Ecto neural progenitor cell (in vitro differentiated cells): Measurements from ENCODE around the gene CPA2.
"Not testable (repeated sequence)": the region's sequence is repeated elsewhere in the genome, so short reads cannot be mapped to it uniquely, and the experiment has no call there.

Experiments used
- DNase-seq: peaks from one replicate; pipeline ENCODE4 v3.0.0-alpha.2; 2018; ENCODE audit warnings: low spot score

The CPA2 gene

DNA sequence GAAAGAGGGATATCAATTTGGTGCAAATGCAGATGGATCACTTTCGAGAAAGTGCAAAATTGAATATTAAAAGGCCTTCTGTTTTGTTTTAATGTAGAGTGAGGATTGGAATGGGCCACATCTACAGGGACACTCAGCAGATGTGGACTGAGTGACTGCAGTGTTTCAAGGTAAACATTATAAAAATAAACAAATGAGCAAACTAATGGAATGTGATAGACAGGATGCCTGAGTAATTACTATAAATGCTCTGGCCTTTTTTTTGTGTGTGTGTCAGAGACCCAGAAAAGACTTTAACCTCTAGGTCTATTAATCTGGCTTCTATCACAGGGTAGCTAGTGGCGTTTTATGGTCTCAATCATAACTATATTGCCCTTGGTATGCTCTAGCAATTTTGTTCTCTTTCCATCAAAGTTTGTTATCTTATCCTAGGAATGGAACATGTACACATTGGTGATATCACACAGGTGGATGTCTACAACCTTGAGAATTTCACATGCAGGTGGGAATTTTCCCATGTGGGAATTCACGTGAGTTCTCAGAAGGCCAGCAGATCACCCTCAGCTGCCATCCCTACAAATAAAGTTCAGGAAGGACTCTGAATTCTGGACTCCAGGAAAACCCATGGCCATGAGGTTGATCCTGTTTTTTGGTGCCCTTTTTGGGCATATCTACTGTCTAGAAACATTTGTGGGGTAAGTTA is at the start of gene CPA2:
Gene CPA2 (plus strand): TSS at position 606 of the 703 bp plus-strand sequence. CDS start 19 bp downstream, at position 625.
- no peak for DNase-seq

DNA sequence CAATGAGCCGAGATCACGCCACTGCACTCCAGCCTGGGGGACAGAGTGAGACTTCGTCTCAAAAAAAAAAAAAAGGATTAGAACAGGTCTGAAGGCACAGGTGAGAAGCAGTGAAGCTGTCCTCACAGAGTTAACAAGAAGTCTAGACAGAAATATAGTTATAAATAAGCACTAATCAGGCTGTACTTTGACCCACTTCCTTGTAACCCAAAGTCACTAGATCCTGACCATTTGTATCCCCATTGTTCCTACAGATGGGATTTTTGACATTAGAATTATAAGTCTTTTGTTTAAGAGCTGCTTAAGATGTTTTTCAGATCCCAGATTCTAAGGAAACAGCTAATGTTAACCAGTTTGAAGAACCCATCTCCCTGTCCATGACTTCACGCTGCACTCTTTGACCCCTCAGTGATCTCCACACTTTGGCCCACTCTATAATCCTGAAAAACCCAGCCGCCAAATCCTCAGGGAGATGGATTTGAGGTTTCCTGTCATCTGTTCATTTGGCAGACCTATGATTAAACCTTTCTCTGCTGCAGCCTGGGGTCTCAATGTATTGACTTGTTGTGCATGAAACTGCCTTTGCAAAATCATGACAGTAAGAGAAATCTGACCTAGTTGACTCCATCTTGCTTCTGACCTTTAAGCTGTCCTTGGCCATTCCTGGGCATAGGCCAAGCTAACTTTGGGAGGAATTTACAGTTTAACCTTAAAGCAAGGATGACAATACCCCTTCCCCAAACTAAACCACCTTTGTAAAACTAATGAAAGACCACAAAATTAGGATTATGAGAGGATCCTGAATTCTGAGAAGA is 47.6 kb upstream of the CPA2 start:
- DNase-seq = no peak

DNA sequence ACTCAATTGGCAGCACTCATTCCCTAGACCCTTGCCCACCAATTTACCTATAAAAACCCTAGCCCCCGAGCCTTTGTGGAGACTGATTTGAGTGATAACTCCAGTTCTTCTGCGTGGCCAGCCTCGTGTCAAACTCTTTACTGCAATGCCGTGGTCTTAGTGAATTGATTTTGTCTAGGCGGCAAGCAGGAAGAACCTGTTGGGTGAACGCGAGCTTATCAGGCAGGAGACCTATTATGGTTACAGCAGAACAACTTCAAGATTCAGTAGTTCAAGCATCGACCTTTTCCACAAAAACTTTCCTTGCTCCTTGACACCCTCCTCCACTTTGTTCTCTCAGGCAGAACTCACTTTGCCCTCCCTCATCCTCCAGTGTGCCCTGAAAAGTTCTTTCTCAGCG is 46.8 kb upstream of the CPA2 start:
- no peak for DNase-seq

DNA sequence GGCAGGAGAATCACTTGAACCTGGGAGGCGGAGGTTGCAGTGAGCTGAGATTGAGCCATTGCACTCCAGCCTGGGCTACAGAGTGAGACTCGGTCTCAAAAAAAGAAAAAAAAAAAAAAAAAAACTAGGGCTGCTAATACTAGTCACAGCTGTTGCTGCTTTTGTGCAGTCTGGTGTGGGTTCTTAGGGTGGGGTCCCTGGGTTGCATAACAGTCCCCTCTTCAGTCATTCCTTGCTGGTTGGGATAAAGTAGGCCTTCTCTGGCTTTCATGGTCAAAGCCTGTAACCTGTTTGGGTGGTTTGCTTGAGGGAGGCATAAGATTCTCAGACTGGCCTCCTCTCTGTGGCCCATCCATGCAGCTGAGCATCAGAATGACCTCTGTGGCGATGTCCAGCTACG is 44.9 kb upstream of the CPA2 start:
- no peak for DNase-seq

DNA sequence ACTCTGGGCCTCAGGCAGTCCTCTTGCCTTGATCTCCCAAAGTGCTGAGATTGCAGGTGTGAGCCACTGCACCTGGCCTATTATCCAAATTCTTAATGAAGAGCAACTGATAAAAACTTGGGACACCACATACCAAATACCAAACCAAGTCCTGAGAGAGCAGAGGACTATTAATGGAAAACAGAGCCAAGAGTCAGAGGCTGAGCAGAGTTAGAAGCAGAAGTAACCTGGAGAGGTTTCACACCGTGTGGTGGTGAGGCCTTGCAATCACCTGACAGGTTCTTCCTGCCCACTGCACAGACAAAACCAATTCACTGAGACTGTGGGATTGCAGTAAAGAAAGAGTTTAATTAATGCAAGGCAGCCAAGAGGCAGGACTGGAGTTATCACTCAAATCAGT is 43.0 kb upstream of the CPA2 start:
- no peak for DNase-seq

DNA sequence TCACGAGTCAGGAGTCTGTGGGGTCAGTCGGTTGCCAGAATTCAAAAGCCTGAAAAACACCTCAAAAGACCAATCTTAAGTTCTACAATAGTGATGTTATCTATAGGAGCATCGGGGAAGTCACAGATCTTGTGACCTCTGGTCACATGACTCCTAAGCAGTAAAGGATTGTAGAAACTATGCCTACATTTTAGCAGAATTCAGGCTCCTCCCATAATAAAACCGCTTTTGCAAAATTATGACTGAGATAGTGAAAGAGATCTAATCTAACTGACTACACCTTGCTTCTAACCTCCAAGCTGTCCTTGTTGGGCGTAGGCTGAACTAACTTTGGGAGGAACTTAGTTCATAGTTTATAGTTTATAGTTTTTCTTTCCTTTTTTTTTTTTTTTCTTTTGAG is 42.5 kb upstream of the CPA2 start:
- DNase-seq = no peak

DNA sequence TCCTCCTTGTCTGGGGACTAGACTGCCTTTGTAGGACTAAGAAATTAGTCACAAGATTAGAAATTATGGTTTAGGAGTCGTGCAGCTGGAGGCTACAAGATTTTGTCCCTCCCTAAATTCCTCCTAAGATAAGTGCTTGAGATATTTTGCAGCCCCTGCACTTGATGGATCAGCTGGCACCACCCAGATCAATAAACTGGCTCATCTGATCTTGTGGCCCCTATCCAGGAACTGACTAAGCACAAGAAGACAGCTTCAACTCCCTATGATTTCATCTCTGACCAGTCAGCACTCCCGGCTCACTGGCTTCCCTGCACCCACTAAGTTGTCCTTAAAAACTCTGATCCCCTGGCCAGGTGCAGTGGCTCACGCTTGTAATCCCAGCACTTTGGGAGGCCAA is 41.7 kb upstream of the CPA2 start:
- not testable (repeated sequence) for DNase-seq

DNA sequence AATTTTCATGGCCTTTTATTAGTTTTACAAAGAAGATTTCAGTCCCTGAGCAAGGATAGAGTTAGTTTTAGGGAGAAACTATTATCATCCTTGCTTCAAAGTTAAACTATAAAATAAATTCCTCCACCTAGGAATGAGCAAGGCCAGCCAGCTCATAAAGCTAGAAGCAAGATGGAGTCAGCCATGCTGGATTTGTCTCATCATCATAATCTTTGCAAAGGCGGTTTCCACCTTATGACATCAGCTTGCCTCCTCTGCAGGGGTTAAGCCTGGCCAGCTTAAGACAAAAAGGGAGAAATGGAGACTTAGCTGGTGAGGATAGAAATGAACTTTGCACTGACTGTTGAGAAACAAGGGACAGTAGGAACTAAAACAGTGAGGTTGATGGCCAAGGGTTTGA is 40.3 kb upstream of the CPA2 start:
- no peak for DNase-seq

DNA sequence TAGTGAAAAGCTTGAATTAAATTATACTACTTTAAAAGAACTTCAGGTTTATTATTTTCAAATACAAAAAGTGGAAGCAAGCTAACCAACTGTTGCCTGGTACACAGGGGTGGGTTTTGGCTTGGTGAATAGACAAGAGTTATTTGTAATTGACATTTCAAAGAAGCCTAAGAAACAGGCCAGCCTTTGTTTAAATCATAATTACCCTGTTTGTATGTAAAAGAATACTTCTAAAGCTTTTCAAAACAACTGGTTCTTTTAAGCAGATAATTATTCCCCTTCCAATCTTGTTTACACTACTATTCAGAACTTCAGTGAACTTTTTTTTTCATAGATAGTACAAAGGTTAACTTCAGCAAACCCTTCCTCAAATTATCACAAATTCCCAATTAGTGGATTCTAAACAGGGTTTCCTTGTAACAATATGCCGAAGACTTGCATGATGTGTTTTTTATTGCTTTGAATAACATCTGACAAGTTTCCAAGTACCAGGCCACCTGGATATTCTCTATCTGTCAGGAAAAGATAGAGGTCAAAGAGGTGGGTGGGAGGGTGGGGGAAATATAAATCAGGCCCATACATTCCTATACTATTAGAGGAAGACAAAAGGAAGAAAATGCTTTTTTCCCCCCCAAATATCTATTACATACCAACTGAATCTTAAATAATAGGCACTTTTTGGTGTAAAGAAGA is 38.6 kb upstream of the CPA2 start:
- no peak for DNase-seq

DNA sequence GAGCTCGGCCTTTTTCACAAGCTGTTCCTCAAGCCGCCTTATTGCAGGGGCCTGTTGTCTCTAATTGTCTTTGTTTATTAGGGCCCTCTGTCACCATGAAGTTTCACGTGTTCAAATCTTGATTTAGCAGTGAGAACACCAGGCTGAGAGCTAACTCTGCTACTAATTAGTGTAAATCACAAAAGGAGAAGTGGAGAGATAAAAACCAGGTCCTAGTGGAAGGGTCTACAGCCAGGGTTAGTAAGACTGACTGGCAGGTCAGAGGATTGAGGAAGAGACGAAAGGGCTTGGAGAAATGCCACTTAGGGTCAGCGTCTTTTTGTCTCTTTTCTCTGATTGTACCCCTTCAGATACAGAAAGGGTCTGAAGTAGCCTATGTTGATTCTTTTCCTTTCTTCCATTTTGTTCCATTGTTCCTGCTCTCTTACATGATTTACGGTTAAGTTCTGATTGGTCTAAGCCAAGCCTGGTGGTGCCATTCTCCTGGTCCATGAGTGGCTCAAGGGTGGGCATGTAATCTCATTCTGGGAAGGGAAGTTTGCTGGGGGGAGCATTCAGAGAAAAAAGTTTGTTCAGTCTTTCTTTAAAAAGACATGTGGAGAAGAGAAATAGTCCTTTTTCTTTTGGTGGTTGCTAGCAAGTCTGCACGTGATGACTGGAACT is 37.7 kb upstream of the CPA2 start:
- DNase-seq = no peak

DNA sequence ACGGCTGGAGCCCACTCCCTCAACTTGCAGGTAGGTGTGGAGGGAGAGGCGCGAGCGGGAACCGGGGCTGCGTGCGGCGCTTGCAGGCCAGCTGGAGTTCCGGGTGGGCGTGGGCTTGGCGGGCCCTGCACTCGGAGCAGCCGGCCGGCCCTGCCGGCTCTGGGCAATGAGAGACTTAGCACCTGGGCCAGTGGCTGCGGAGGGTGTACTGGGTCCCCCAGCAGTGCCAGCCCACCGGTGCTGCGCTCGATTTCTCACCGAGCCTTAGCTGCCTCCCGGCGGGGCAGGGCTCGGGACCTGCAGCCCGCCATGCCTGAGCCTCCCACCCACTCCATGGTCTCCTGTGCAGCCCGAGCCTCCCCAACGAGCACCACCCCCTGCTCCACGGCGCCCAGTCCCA is 36.7 kb upstream of the CPA2 start:
- not testable (repeated sequence) for DNase-seq

DNA sequence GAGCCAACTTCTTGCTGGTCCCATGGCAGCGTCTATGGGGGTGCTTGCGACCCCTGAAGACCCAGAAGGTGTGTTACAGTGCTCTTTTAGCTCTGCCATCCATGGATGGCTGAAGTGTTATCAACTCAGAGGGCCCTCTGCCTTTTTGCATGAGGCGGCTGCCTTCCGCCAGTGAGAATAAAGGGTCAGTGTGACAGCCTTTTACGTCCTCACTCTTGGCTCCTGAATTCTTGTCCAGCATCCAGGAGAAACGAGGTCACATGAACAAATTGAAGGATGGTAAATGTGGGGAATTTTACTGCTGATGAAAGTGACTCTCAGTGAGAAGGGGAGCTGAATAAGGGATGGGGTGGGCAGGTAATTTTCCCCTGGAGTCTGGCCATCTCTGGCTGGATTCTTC is 34.9 kb upstream of the CPA2 start:
- DNase-seq = no peak

DNA sequence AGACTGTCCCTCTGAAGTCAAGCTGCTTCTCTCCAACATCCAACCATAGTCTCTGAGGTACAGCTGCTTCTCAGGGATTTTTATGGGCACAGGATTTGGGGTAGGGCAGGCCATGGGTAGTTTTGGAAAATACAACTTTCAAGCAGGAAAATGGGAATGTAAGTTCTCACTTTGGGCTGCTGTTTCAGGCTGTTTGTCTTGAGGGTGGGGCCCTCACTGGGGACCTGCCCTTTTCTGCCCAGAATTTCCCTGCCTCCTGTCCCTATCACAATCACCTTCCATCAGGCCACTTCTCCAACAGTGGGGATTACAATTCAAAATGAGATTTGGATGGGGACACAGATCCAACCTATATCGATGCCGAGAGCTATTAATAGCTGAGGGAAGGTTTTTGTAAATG is 34.5 kb upstream of the CPA2 start:
- DNase-seq = no peak

DNA sequence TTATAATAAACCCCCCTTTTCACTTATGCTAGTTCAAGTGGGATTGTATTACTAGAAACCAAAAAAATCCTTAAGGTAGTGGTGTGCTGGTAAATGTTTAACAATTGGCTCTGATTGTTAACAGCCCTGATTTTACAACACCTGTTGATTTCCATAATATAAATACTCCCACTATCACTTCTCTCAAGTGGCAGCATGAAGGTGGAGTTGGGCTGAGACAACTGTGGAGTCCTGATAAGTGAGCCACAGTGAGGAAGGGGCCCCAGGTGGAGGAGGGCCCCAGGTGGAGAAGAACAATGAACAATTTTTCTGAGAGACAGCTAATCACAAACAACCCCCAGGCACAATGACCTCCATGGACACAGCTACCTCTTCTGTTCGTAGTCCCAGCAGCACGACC is 32.6 kb upstream of the CPA2 start:
- DNase-seq = no peak

DNA sequence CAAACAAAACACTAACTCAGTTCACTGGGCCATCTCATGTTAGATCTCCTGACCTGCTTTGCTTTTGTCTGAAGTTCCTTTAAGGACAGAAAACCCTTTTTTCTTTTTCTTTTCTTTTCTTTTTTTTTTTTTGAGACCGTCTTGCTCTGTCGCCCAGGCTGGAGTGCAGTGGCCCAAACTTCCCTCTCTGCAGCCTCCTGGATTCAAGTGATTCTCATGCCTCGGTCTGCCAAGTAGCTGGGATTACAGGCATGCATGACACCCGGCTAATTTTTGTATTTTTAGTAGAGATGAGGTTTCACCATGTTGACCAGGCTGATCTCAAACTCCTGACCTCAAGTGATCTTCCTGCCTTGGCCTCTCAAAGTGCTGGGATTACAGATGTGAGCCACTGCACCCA is 30.3 kb upstream of the CPA2 start:
- not testable (repeated sequence) for DNase-seq

DNA sequence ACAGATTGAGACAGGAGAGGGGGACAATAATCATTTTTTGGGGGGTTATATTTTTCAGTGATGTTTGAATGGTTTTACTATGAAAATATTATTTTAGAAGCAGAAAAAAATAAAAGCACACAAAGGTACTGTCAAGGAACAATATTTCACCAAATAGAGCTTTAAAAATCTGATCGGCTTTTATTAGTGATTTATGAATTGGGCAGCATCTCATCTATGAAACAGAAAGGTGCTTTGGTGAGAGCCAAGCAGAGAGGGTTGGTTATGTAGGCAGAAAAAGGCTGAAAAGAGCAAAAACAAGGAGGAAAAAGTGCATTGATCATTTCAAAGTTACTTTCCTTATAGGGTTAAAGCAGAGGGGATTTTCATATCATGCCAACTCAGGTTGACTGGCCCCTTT is 26.4 kb upstream of the CPA2 start:
- no peak for DNase-seq

DNA sequence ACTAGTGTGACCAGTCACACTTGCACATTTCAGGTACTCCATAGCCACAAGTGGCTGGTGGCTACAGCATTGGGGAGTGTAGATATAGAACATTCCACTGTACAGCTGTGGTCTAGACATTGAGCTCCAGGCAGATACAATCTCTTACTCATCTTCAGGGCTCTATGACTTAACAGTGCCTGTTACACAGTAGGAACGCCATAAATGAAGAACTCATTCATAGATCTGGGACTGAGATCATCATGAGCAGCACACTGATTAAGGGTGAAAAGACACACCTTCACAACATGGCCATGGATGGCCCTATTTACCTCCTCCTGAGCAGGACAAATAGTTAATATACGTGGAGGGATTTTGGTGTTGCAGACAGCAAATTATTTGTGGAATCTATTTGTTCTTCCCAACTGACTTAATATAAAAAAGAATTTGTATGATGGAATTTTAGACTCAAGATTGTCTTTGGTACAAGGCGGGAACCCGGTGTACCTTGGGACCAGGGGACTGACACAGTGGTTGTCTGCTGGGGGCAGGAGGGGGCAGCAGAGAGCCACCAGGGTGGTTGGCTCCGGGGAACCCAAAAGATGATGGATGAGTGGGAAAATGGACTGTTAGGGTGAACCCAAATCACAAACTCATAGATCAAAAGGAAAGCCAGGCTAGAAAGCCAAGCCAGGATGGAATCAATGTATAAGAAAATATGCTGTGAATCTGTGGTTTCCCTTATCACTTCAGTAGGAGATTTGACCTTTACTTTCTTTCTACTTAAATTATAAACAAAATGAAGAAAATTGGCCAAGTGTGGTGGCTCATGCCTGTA is 24.3 kb upstream of the CPA2 start:
- peak; percentile 75 for DNase-seq

DNA sequence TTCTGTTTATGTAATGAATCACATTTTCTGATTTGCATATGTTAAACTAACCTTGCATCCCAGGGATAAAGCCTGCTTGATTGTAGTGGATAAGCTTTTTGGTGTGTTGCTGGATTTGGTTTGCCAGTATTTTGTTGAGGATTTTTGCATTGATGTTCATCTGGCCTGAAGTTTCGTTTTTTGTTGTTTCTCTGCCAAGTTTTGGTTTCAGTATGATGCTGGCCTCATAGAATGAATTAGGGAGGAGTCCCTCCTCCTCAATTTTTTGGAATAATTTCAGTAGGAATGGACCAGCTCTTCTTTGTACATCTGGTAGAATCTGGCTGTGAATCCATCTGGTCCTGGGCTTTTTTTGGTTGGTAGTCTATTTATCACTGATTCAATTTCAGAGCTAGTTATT is 23.2 kb upstream of the CPA2 start:
- not testable (repeated sequence) for DNase-seq

DNA sequence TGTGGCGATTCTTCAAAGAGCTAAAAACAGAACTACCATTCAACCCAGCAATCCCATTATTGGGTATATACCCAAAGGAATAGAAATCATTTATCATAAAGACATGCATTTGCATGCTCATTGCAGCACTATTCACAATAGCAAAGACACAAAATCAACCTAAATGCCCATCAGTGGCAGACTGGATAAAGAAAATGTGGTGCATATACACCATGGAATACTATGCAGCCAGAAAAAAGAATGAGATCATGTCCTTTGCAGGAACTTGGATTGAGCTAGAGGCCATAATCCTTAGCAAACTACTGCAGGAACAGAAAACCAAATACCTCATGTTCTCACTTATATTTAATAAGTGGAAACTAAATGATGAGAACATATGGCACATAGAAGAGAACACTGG is 20.2 kb upstream of the CPA2 start:
- DNase-seq = not testable (repeated sequence)

DNA sequence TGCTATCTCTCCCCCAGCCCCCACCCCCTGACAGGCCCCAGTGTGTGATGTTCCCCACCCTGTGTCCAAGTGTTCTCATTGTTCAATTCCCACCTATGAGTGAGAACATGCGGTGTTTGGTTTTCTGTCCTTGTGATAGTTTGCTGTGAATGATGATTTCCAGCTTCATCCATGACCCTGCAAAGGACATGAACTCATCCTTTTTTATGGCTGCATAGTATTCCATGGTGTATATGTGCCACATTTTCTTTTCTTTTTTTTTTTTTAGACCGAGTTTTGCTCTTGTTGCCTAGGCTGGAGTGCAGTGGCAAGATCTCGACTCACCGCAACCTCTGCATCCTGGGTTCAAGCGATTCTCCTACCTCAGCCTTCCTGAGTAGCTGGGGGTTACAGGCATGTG is 17.8 kb upstream of the CPA2 start:
- not testable (repeated sequence) for DNase-seq

DNA sequence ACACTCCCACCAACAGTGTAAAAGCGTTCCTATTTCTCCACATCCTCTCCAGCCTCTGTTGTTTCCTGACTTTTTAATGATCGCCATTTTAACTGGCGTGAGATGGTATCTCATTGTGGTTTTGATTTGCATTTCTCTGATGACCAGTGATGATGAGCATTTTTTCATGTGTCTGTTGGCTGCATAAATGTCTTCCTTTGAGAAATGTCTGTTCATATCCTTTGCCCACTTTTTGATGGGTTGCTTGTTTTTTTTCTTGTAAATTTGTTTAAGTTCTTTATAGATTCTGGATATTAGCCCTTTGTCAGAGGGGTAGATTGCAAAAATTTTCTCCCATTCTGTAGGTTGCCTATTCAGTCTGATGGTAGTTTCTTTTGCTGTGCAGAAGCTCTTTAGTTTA is 17.0 kb upstream of the CPA2 start:
- not testable (repeated sequence) for DNase-seq

DNA sequence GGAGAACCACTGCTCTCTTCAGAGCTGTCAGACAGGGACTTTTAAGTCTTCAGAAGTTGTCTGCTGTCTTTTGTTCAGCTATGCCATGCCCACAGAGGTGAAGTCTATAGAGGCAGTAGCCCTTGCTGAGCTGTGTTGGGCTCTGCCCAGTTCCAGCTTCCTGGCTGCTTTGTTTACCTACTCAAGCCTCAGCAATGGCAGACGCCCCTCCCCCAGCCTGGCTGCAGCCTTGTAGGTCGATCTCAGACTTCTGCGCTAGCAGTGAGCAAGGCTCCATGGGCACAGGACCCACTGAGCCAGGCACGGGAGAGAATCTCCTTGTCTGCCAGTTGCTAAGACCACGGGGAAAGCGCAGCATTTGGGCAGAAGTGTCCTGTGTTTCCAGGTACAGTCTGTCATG is 12.1 kb upstream of the CPA2 start:
- DNase-seq = no peak
